Activated CD4-positive, alpha-beta T cell treated with anti-CD3 and anti-CD28 coated beads for 24 hours (primary cell): ENCODE measurements around the gene SEPTIN2.
"Not testable (repeated sequence)": the region's sequence is repeated elsewhere in the genome, so short reads cannot be mapped to it uniquely, and the experiment has no call there.

Source experiments
- DNase-seq, 2 donors: peaks; one replicate each; pipeline ENCODE4 v3.0.0-alpha.2; 2020; ENCODE audit warnings: low read depth in 2 of 2

SEPTIN2 gene

GRCh38 chr2:241286348-241287090 is 29.2 kb upstream of the SEPTIN2 start:
- no peak for DNase-seq

GRCh38 chr2:241288324-241288888 is 27.3 kb upstream of the SEPTIN2 start:
- DNase-seq: no peak

- DNase-seq: no peak
These were observed 26.7 kb upstream of the SEPTIN2 start for GRCh38 chr2:241289053-241289452.

- DNase-seq: no peak
These were observed 26.1 kb upstream of the SEPTIN2 start for GRCh38 chr2:241289597-241289996.

- DNase-seq: no peak
These were observed 24.6 kb upstream of the SEPTIN2 start for GRCh38 chr2:241291153-241291552.

GRCh38 chr2:241291977-241292376 is 23.7 kb upstream of the SEPTIN2 start:
- DNase-seq: no peak

GRCh38 chr2:241293378-241293797 is 22.3 kb upstream of the SEPTIN2 start:
- not testable (repeated sequence) for DNase-seq

GRCh38 chr2:241295326-241296095 is 20.2 kb upstream of the SEPTIN2 start:
- DNase-seq: no peak

GRCh38 chr2:241296767-241297166 is 19.0 kb upstream of the SEPTIN2 start:
- no peak for DNase-seq

- no peak for DNase-seq
These were observed 17.1 kb upstream of the SEPTIN2 start for GRCh38 chr2:241298673-241299072.

- peak in 1 of 2 donors; percentile 7 for DNase-seq
These were observed 15.7 kb upstream of the SEPTIN2 start for GRCh38 chr2:241300000-241300399.

- DNase-seq: no peak
These were observed 13.6 kb upstream of the SEPTIN2 start for GRCh38 chr2:241302083-241302482.

- DNase-seq: no peak
These were observed 12.7 kb upstream of the SEPTIN2 start for GRCh38 chr2:241302759-241303651.

GRCh38 chr2:241304039-241304670 is 11.6 kb upstream of the SEPTIN2 start:
- DNase-seq: no peak

GRCh38 chr2:241307055-241307454 is 8.7 kb upstream of the SEPTIN2 start:
- no peak for DNase-seq

- no peak for DNase-seq
These were observed 7.5 kb upstream of the SEPTIN2 start for GRCh38 chr2:241308267-241308666.

GRCh38 chr2:241308832-241309500 is 6.8 kb upstream of the SEPTIN2 start:
- no peak for DNase-seq

GRCh38 chr2:241309684-241310117 is 6.0 kb upstream of the SEPTIN2 start:
- DNase-seq: peak; percentile 35 to 42

- DNase-seq: no peak
These were observed 4.7 kb upstream of the SEPTIN2 start for GRCh38 chr2:241310917-241311566.

GRCh38 chr2:241312082-241312481 is 3.6 kb upstream of the SEPTIN2 start:
- DNase-seq: no peak
